RWPE2 (cell line): Measurements from ENCODE around the gene PRIMA1.

ENCODE experiments used
- ATAC-seq: fragments of 200-7000 bp; cut with Tn5 transposase; 3 replicates; pipeline ENCODE4 v1.9.1; 2021; ENCODE audit warnings: low read depth
- DNase-seq: peaks from one replicate; pipeline ENCODE4 v3.0.0-alpha.2; 2020; ENCODE audit warnings: low spot score
- H3K27ac ChIP-seq: fragments of 450-650 bp; 2 replicates; pipeline ENCODE4 v1.5.1; 2017; ENCODE audit warnings: mild to moderate bottlenecking; ENCODE audit not compliant: poor library complexity, severe bottlenecking
- H3K27me3 ChIP-seq: fragments of 250-450 bp; sonication (Bioruptor Pico); 2 replicates; pipeline ENCODE4 v1.5.1; 2021; ENCODE audit warnings: mild to moderate bottlenecking, moderate library complexity; ENCODE audit not compliant: insufficient read depth, poor library complexity, severe bottlenecking
- H3K36me3 ChIP-seq: fragments of 250-450 bp; sonication (Bioruptor Pico); 2 replicates; pipeline ENCODE4 v1.5.1; 2020; ENCODE audit warnings: low read depth, mild to moderate bottlenecking, moderate library complexity
- H3K4me1 ChIP-seq: fragments of 250-450 bp; sonication (Bioruptor Pico); 2 replicates; pipeline ENCODE4 v1.5.1; 2021; ENCODE audit warnings: mild to moderate bottlenecking, moderate library complexity; ENCODE audit not compliant: insufficient read depth, poor library complexity, severe bottlenecking
- H3K4me3 ChIP-seq: fragments of 250-450 bp; sonication (Bioruptor Pico); 2 replicates; pipeline ENCODE4 v1.5.1; 2021; ENCODE audit warnings: mild to moderate bottlenecking, moderate library complexity; ENCODE audit not compliant: severe bottlenecking
- H3K9me3 ChIP-seq: fragments of 250-450 bp; sonication (Bioruptor Pico); 2 replicates; pipeline ENCODE4 v1.5.1; 2021; ENCODE audit warnings: mild to moderate bottlenecking, moderate library complexity; ENCODE audit not compliant: severe bottlenecking
- CTCF ChIP-seq: fragments of 450-650 bp; IDR thresholded peaks from one replicate; pipeline ENCODE4 v1.5.1; 2017; ENCODE audit warnings: mild to moderate bottlenecking, moderate library complexity; ENCODE audit not compliant: poor library complexity, severe bottlenecking

PRIMA1 gene

GRCh38 chr14:93741556-93742230 lies 46.6 kb downstream of the PRIMA1 start:
- DNase-seq (no peak), ATAC-seq (no peak)
- no peak for TF ChIP-seq CTCF
- no peaks in the 10 kb centered on the region for H3K4me1 ChIP-seq
- no peak overlapping the region for H3K4me3 ChIP-seq
- H3K36me3 ChIP-seq: no peaks in the 10 kb centered on the region
- no peak overlapping the region for H3K27ac ChIP-seq
- H3K27me3 ChIP-seq: no peaks in the 10 kb centered on the region
- H3K9me3 ChIP-seq: no peaks in the 10 kb centered on the region

- Histone ChIP-seq H3K4me1 (no peaks in the 10 kb centered on the region), H3K27ac (no peak overlapping the region), H3K4me3 (no peak overlapping the region), H3K27me3 (no peaks in the 10 kb centered on the region), H3K36me3 (no peaks in the 10 kb centered on the region), H3K9me3 (no peaks in the 10 kb centered on the region)
- DNase-seq (no peak), ATAC-seq (no peak)
- no peak for TF ChIP-seq CTCF
These were observed 50.7 kb downstream of the PRIMA1 start for GRCh38 chr14:93737634-93738033.

GRCh38 chr14:93736378-93737014 lies 51.8 kb downstream of the PRIMA1 start:
- ATAC-seq: no peak
- no peaks in the 10 kb centered on the region for H3K4me1 ChIP-seq
- H3K4me3 ChIP-seq: no peak overlapping the region
- H3K27me3 ChIP-seq: no peaks in the 10 kb centered on the region
- no peaks in the 10 kb centered on the region for H3K36me3 ChIP-seq
- H3K9me3 ChIP-seq: no peaks in the 10 kb centered on the region
- H3K27ac ChIP-seq: no peak overlapping the region
- TF ChIP-seq CTCF: no peak
- DNase-seq: no peak

GRCh38 chr14:93735206-93735605 lies 53.1 kb downstream of the PRIMA1 start:
- no peaks in the 10 kb centered on the region for H3K27me3 ChIP-seq
- H3K4me3 ChIP-seq: no peak overlapping the region
- no peak overlapping the region for H3K27ac ChIP-seq
- no peaks in the 10 kb centered on the region for H3K4me1 ChIP-seq
- H3K9me3 ChIP-seq: no peaks in the 10 kb centered on the region
- H3K36me3 ChIP-seq: no peaks in the 10 kb centered on the region
- TF ChIP-seq CTCF: no peak
- DNase-seq: no peak
- ATAC-seq: no peak

- no peaks in the 10 kb centered on the region for H3K36me3 ChIP-seq
- no peaks in the 10 kb centered on the region for H3K27me3 ChIP-seq
- no peaks in the 10 kb centered on the region for H3K9me3 ChIP-seq
- ATAC-seq (no peak), DNase-seq (no peak)
- no peaks in the 10 kb centered on the region for H3K4me1 ChIP-seq
- H3K4me3 ChIP-seq: no peak overlapping the region
- no peak for TF ChIP-seq CTCF
- H3K27ac ChIP-seq: no peak overlapping the region
These were observed 54.0 kb downstream of the PRIMA1 start for GRCh38 chr14:93734086-93734822.
